Coronary artery (tissue), 2 donors: ENCODE measurements around the gene VSIG2.

ENCODE experiments used
- DNase-seq: peaks from one replicate; pipeline ENCODE4 v3.0.0-alpha.2; 2017; ENCODE audit warnings: low spot score
- H3K27ac ChIP-seq, 2 donors: fragments of 200-600 bp; sonication (generic); one replicate each; pipeline ENCODE4 v1.5.1; 2016 to 2019
- H3K4me3 ChIP-seq: fragments of 200-600 bp; sonication (generic); 2 replicates; pipeline ENCODE4 v1.5.1; 2016; ENCODE audit warnings: mild to moderate bottlenecking, moderate library complexity
- TF ChIP-seq, protein P1 (sequence below): fragments of 200-600 bp; sonication (generic); IDR thresholded peaks from one replicate; pipeline ENCODE4 v1.5.1; 2019; ENCODE audit warnings: antibody characterized with exemption

VSIG2 gene

DNA sequence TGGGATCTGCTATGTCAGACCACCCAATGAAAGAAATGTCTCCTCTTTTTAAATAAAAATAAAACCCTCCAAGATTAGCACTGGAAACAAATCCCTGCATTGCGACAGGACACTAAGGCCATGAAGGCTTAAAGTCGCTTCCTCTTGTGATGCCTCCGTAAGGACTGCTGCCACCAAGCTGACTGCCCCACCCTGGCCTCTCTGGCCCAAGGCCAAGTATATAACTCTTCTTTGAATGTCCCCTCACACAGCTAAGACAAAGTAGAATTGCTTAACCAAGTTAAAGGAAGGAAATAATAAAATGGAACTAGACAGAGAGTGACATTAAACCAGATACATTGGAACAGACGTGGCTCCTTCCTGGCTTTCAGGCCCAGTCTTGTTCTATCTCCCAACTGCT is 19.8 kb downstream of the VSIG2 start:
- Histone ChIP-seq H3K27ac (no peak overlapping the region), H3K4me3 (no peak overlapping the region)
- no peak for DNase-seq
- TF ChIP-seq, protein P1, sequence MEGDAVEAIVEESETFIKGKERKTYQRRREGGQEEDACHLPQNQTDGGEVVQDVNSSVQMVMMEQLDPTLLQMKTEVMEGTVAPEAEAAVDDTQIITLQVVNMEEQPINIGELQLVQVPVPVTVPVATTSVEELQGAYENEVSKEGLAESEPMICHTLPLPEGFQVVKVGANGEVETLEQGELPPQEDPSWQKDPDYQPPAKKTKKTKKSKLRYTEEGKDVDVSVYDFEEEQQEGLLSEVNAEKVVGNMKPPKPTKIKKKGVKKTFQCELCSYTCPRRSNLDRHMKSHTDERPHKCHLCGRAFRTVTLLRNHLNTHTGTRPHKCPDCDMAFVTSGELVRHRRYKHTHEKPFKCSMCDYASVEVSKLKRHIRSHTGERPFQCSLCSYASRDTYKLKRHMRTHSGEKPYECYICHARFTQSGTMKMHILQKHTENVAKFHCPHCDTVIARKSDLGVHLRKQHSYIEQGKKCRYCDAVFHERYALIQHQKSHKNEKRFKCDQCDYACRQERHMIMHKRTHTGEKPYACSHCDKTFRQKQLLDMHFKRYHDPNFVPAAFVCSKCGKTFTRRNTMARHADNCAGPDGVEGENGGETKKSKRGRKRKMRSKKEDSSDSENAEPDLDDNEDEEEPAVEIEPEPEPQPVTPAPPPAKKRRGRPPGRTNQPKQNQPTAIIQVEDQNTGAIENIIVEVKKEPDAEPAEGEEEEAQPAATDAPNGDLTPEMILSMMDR, result no peak

- DNase-seq, result no peak
- TF ChIP-seq, protein P1, result no peak
- Histone ChIP-seq H3K4me3 (no peak overlapping the region), H3K27ac (no peak overlapping the region)
Measured at GRCh38 chr11:124729571-124729970, 22.5 kb downstream of the VSIG2 start.

DNA sequence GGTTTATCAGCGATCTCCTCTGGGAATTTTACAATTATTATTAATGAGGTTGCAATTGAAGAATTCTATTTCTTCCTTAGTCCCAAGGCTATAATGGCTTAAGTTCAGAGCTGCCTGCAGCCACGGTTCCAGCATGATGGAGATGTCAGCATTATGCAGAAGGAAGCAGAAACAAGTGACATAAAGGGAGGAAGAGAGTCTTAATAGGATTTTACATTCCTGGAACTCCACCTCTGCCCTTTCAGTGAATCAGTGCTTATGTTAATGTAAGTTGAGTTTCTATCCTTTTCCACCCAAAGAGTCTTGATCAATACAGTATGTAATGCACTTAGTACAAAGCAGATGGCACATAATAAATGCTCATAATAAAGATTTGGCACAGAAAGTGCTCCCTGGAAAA is 23.9 kb downstream of the VSIG2 start:
- TF ChIP-seq, protein P1, result no peak
- DNase-seq, result no peak

GRCh38 chr11:124727474-124727873 is 24.6 kb downstream of the VSIG2 start:
- TF ChIP-seq, protein P1, result no peak
- no peak overlapping the region for H3K4me3 ChIP-seq
- no peak for DNase-seq
- H3K27ac ChIP-seq, result no peak overlapping the region

More for the DNA sequence above, 23.9 kb downstream of the VSIG2 start:
- H3K4me3 ChIP-seq, result no peak overlapping the region
- H3K27ac ChIP-seq, result no peak overlapping the region

- no peak for DNase-seq
Measured at GRCh38 chr11:124725719-124726105, 26.3 kb downstream of the VSIG2 start.

DNA sequence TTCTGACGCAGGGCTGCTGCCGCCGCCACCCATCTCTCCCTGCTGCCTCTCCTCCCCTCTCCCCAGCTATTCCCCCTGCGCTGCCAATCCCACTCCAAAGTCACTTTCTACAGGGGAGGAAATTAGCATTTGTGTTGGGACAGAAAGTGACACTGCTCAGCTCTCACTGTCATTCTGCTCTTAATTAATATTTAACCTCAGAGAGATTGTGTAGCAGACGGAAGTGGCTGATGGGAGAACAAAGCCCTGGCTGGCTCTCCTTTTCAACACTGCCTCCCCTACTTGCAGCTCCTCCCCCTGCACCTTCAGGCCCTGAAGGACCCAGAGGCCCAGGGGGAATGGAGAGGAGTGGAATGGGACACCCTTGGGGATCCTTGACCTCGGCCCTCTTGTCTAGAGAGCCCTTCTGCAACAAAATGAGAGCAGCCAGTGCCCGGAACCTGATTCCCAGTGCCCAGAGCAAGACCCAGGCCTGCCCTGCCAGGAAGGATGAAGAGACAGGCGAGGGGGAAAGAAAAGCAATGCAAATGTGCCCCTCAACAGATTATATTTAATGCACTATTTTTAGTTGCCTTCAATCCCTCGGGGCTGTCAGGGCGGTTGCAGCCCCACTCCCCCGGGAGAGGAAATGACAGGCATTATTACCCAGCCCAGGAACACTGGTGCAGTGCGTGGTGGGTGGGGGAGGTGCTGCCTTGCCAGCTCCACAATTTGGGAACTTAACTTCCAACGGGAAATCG is 26.9 kb downstream of the VSIG2 start:
- H3K4me3 ChIP-seq, result peak overlapping the region; percentile 12
- no peak for DNase-seq
- H3K27ac ChIP-seq, result peak overlapping the region; percentile 38 to 69
- TF ChIP-seq, protein P1, result no peak

More at GRCh38 chr11:124725719-124726105, 26.3 kb downstream of the VSIG2 start:
- H3K27ac ChIP-seq, result peak overlapping the region; percentile 38 to 69
- TF ChIP-seq, protein P1, result no peak
- peak overlapping the region; percentile 12 for H3K4me3 ChIP-seq

- TF ChIP-seq, protein P1, result no peak
- Histone ChIP-seq H3K27ac (no peak overlapping the region), H3K4me3 (no peak overlapping the region)
- no peak for DNase-seq
Measured at GRCh38 chr11:124722176-124722575, 29.9 kb downstream of the VSIG2 start.
